Rectal smooth muscle tissue (tissue), 1 donor: ENCODE measurements around the gene TMEM198.

ENCODE experiments used
- H3K27ac ChIP-seq: one replicate; pipeline ENCODE4 v1.7.0; 2013; ENCODE audit warnings: low read depth, low read length, inconsistent platforms
- H3K27me3 ChIP-seq: one replicate; pipeline ENCODE4 v1.7.0; 2013; ENCODE audit warnings: low read length; ENCODE audit not compliant: control insufficient read depth, insufficient read depth
- H3K36me3 ChIP-seq: one replicate; pipeline ENCODE4 v1.7.0; 2013; ENCODE audit warnings: low read length; ENCODE audit not compliant: control insufficient read depth, insufficient read depth
- H3K4me1 ChIP-seq: one replicate; pipeline ENCODE4 v1.7.0; 2013; ENCODE audit warnings: low read length; ENCODE audit not compliant: control insufficient read depth, insufficient read depth
- H3K4me3 ChIP-seq: one replicate; pipeline ENCODE4 v1.7.0; 2013; ENCODE audit warnings: low read length
- H3K9ac ChIP-seq: one replicate; pipeline ENCODE4 v1.7.0; 2013; ENCODE audit warnings: low read length

TMEM198 gene

GRCh38 chr2:219547621-219548020 lies 3.8 kb downstream of the TMEM198 start:
- no peaks in the 10 kb centered on the region for H3K36me3 ChIP-seq
- peaks cover 3% of the 10 kb centered on the region for H3K27me3 ChIP-seq
- H3K27ac ChIP-seq = no peak overlapping the region

GRCh38 chr2:219548990-219549389 lies 5.2 kb downstream of the TMEM198 start:
- no peaks in the 10 kb centered on the region for H3K36me3 ChIP-seq
- peaks cover 3% of the 10 kb centered on the region for H3K27me3 ChIP-seq
- H3K4me1 ChIP-seq = peaks cover 6% of the 10 kb centered on the region
- no peak overlapping the region for H3K27ac ChIP-seq
- no peak overlapping the region for H3K9ac ChIP-seq
- no peak overlapping the region for H3K4me3 ChIP-seq

More at GRCh38 chr2:219547621-219548020, 3.8 kb downstream of the TMEM198 start:
- peaks cover 4% of the 10 kb centered on the region for H3K4me1 ChIP-seq
- no peak overlapping the region for H3K9ac ChIP-seq
- H3K4me3 ChIP-seq = no peak overlapping the region

GRCh38 chr2:219549619-219550018 lies 5.8 kb downstream of the TMEM198 start:
- H3K4me3 ChIP-seq = no peak overlapping the region
- H3K27me3 ChIP-seq = peaks cover 3% of the 10 kb centered on the region
- no peaks in the 10 kb centered on the region for H3K36me3 ChIP-seq
- H3K4me1 ChIP-seq = peaks cover 6% of the 10 kb centered on the region
- no peak overlapping the region for H3K27ac ChIP-seq
- H3K9ac ChIP-seq = no peak overlapping the region

GRCh38 chr2:219551441-219552381 lies 7.9 kb downstream of the TMEM198 start:
- H3K4me1 ChIP-seq = peaks cover 6% of the 10 kb centered on the region
- no peak overlapping the region for H3K27ac ChIP-seq
- H3K36me3 ChIP-seq = no peaks in the 10 kb centered on the region
- H3K4me3 ChIP-seq = peak overlapping the region; percentile 64
- H3K27me3 ChIP-seq = peaks cover 3% of the 10 kb centered on the region
- H3K9ac ChIP-seq = no peak overlapping the region

- peaks cover 6% of the 10 kb centered on the region for H3K4me1 ChIP-seq
- peaks cover 3% of the 10 kb centered on the region for H3K27me3 ChIP-seq
- H3K4me3 ChIP-seq = peak overlapping the region; percentile 64
- no peaks in the 10 kb centered on the region for H3K36me3 ChIP-seq
- no peak overlapping the region for H3K27ac ChIP-seq
- no peak overlapping the region for H3K9ac ChIP-seq
Measured at GRCh38 chr2:219552382-219553167, 8.7 kb downstream of the TMEM198 start.

GRCh38 chr2:219553168-219553417 lies 9.3 kb downstream of the TMEM198 start:
- Histone ChIP-seq H3K36me3 (no peaks in the 10 kb centered on the region), H3K9ac (no peak overlapping the region), H3K27ac (no peak overlapping the region), H3K27me3 (peaks cover 3% of the 10 kb centered on the region), H3K4me1 (peaks cover 6% of the 10 kb centered on the region), H3K4me3 (peak overlapping the region; percentile 64)

GRCh38 chr2:219553463-219553963 lies 9.7 kb downstream of the TMEM198 start:
- H3K9ac ChIP-seq = no peak overlapping the region
- H3K4me1 ChIP-seq = peaks cover 6% of the 10 kb centered on the region
- no peak overlapping the region for H3K27ac ChIP-seq
- H3K27me3 ChIP-seq = peaks cover 3% of the 10 kb centered on the region
- H3K4me3 ChIP-seq = no peak overlapping the region
- H3K36me3 ChIP-seq = no peaks in the 10 kb centered on the region

GRCh38 chr2:219554350-219554749 lies 10.5 kb downstream of the TMEM198 start:
- Histone ChIP-seq H3K27me3 (peaks cover 3% of the 10 kb centered on the region), H3K4me3 (no peak overlapping the region), H3K4me1 (peaks cover 6% of the 10 kb centered on the region), H3K36me3 (no peaks in the 10 kb centered on the region), H3K27ac (no peak overlapping the region), H3K9ac (no peak overlapping the region)

GRCh38 chr2:219555956-219556355 lies 12.1 kb downstream of the TMEM198 start:
- Histone ChIP-seq H3K9ac (no peak overlapping the region), H3K27ac (no peak overlapping the region), H3K27me3 (no peaks in the 10 kb centered on the region), H3K4me3 (no peak overlapping the region), H3K36me3 (no peaks in the 10 kb centered on the region), H3K4me1 (peaks cover 6% of the 10 kb centered on the region)

GRCh38 chr2:219556413-219556812 lies 12.6 kb downstream of the TMEM198 start:
- H3K27ac ChIP-seq = no peak overlapping the region
- no peaks in the 10 kb centered on the region for H3K27me3 ChIP-seq
- H3K9ac ChIP-seq = no peak overlapping the region
- H3K4me3 ChIP-seq = no peak overlapping the region
- H3K4me1 ChIP-seq = peaks cover 6% of the 10 kb centered on the region
- no peaks in the 10 kb centered on the region for H3K36me3 ChIP-seq

- Histone ChIP-seq H3K4me3 (no peak overlapping the region), H3K4me1 (peaks cover 3% of the 10 kb centered on the region), H3K36me3 (no peaks in the 10 kb centered on the region), H3K9ac (no peak overlapping the region), H3K27ac (no peak overlapping the region), H3K27me3 (no peaks in the 10 kb centered on the region)
Measured at GRCh38 chr2:219557320-219557719, 13.5 kb downstream of the TMEM198 start.
